Glutamatergic neuron (in vitro differentiated cells): ENCODE data around the gene CYP26B1. TPM values are rescaled to one million over a fixed set of nuclear protein-coding genes. Genes with fewer than 3 reads are reported as not detected.

Source experiments
- DNase-seq: peaks from one replicate; pipeline ENCODE4 v3.0.0; 2022
- H3K27ac Mint-ChIP-seq: one replicate; pipeline ENCODE4 v1.8.0; 2020; ENCODE audit warnings: mild to moderate bottlenecking, mixed read lengths, inconsistent platforms; ENCODE audit not compliant: unreplicated experiment
- H3K27me3 Mint-ChIP-seq: one replicate; pipeline ENCODE4 v1.8.0; 2020; ENCODE audit warnings: mild to moderate bottlenecking, moderate library complexity, mixed read lengths, inconsistent platforms; ENCODE audit not compliant: unreplicated experiment
- H3K36me3 Mint-ChIP-seq: one replicate; pipeline ENCODE4 v1.8.0; 2020; ENCODE audit warnings: mild to moderate bottlenecking, mixed read lengths, inconsistent platforms; ENCODE audit not compliant: unreplicated experiment
- H3K4me1 Mint-ChIP-seq: one replicate; pipeline ENCODE4 v1.8.0; 2020; ENCODE audit warnings: mild to moderate bottlenecking, low read depth, mixed read lengths, inconsistent platforms; ENCODE audit not compliant: unreplicated experiment
- H3K4me3 Mint-ChIP-seq: one replicate; pipeline ENCODE4 v1.8.0; 2020; ENCODE audit warnings: mild to moderate bottlenecking, mixed read lengths, inconsistent platforms; ENCODE audit not compliant: unreplicated experiment
- H3K9me3 Mint-ChIP-seq: one replicate; pipeline ENCODE4 v1.8.0; 2020; ENCODE audit warnings: mild to moderate bottlenecking, moderate library complexity, mixed read lengths, inconsistent platforms; ENCODE audit not compliant: unreplicated experiment
- total RNA-seq: library from RNA; stranded (reverse); fragmentation: NEBNext Ultra II Directional; extraction: Animal tissue kit (Norgen Biotek cat#: 25700); gene quantifications from one replicate; pipeline ENCODE4 v1.2.1, GENCODE V29; 2021; ENCODE audit not compliant: unreplicated experiment
- TF ChIP-seq, protein P1 (sequence below): fragments of 200-600 bp; sonication (generic); IDR thresholded peaks from one replicate; pipeline ENCODE4 v1.5.0; 2021; ENCODE audit not compliant: partially characterized antibody, unreplicated experiment

The CYP26B1 gene
- total RNA-seq, 1 donor from 2014 or later, result 9.7 TPM

DNA sequence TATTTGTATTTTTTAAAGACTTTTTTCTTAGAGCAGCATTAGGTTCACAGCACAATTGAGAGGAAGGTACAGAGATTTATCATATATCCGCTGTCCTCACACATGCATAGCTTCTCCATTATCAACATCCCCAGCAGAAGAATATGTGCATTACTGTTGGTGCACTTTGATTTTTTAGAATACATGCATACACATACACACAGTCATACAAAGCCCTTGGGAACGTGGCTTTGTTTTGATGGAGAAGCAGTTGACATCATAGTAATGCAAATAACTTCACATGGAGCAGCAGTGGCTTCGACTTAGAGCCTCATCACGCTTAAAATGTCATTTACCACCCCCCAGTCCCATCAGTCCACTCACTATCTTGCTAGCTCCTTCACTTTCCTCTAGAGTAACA, 26.5 kb downstream of the CYP26B1 start:
- no peak overlapping the region for H3K4me3 Mint-ChIP-seq
- peaks cover 7% of the 10 kb centered on the region for H3K36me3 Mint-ChIP-seq
- no peaks in the 10 kb centered on the region for H3K9me3 Mint-ChIP-seq
- no peak for DNase-seq
- no peak overlapping the region for H3K27ac Mint-ChIP-seq
- H3K27me3 Mint-ChIP-seq, result no peaks in the 10 kb centered on the region
- no peaks in the 10 kb centered on the region for H3K4me1 Mint-ChIP-seq
- TF ChIP-seq, protein P1, sequence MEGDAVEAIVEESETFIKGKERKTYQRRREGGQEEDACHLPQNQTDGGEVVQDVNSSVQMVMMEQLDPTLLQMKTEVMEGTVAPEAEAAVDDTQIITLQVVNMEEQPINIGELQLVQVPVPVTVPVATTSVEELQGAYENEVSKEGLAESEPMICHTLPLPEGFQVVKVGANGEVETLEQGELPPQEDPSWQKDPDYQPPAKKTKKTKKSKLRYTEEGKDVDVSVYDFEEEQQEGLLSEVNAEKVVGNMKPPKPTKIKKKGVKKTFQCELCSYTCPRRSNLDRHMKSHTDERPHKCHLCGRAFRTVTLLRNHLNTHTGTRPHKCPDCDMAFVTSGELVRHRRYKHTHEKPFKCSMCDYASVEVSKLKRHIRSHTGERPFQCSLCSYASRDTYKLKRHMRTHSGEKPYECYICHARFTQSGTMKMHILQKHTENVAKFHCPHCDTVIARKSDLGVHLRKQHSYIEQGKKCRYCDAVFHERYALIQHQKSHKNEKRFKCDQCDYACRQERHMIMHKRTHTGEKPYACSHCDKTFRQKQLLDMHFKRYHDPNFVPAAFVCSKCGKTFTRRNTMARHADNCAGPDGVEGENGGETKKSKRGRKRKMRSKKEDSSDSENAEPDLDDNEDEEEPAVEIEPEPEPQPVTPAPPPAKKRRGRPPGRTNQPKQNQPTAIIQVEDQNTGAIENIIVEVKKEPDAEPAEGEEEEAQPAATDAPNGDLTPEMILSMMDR, result no peak

- Mint-ChIP-seq H3K4me3 (no peak overlapping the region), H3K27me3 (no peaks in the 10 kb centered on the region), H3K9me3 (no peaks in the 10 kb centered on the region), H3K27ac (no peak overlapping the region), H3K36me3 (peaks cover 7% of the 10 kb centered on the region), H3K4me1 (no peaks in the 10 kb centered on the region)
- TF ChIP-seq, protein P1, result no peak
- no peak for DNase-seq
Observed at GRCh38 chr2:72118951-72119350, 28.7 kb downstream of the CYP26B1 start.

DNA sequence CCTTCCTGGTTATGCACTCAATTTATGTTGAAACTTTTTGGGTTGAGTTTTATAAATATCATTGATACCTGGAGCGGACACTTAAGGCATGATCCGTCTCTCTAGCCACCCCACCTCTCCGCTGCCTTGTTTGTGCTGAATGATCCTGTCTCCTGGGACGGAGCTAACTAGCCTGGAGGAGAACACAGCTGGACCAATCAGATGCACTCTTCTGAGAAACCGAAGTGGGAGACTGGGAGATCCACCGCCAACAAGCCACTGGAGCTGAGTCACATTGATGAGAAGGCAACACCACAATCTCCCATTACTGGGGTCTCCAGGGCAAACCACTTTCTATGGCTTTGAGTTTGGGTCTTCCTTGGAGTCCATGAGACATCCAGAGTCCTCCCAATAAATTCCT, 29.3 kb downstream of the CYP26B1 start:
- Mint-ChIP-seq H3K27ac (no peak overlapping the region), H3K36me3 (peaks cover 7% of the 10 kb centered on the region), H3K4me3 (no peak overlapping the region), H3K9me3 (no peaks in the 10 kb centered on the region), H3K4me1 (no peaks in the 10 kb centered on the region), H3K27me3 (no peaks in the 10 kb centered on the region)
- no peak for DNase-seq
- TF ChIP-seq, protein P1, result no peak

GRCh38 chr2:72117718-72118117, 29.9 kb downstream of the CYP26B1 start:
- peaks cover 7% of the 10 kb centered on the region for H3K36me3 Mint-ChIP-seq
- DNase-seq, result no peak

DNA sequence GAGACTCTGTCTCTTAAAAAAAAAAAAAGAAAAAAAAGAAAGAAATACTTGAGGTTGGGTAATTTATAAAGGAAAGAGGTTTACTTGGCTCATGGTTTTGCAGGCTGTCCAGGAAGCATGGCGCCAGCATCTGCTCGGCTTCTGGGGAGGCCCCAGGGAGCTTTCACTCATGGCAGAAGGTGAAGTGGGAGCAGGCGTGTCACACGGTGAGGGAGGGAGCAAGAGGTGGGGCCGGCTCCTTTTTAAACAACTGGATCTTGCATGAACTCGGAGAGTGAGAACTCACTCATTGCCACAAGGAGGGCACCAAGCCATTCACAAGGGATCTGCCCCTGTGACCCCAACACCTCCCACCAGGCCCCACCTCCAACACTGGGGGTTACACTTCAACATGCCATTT, 30.6 kb downstream of the CYP26B1 start:
- DNase-seq, result no peak
- TF ChIP-seq, protein P1, result no peak
- Mint-ChIP-seq H3K36me3 (peaks cover 7% of the 10 kb centered on the region), H3K4me3 (no peak overlapping the region), H3K27ac (no peak overlapping the region), H3K4me1 (no peaks in the 10 kb centered on the region), H3K27me3 (no peaks in the 10 kb centered on the region), H3K9me3 (no peaks in the 10 kb centered on the region)

More at GRCh38 chr2:72117718-72118117, 29.9 kb downstream of the CYP26B1 start:
- no peaks in the 10 kb centered on the region for H3K9me3 Mint-ChIP-seq
- H3K27me3 Mint-ChIP-seq, result no peaks in the 10 kb centered on the region
- H3K27ac Mint-ChIP-seq, result no peak overlapping the region
- H3K4me3 Mint-ChIP-seq, result no peak overlapping the region
- TF ChIP-seq, protein P1, result no peak
- no peaks in the 10 kb centered on the region for H3K4me1 Mint-ChIP-seq
